ENCODE data around the gene MSRB3.

The MSRB3 gene

DNA sequence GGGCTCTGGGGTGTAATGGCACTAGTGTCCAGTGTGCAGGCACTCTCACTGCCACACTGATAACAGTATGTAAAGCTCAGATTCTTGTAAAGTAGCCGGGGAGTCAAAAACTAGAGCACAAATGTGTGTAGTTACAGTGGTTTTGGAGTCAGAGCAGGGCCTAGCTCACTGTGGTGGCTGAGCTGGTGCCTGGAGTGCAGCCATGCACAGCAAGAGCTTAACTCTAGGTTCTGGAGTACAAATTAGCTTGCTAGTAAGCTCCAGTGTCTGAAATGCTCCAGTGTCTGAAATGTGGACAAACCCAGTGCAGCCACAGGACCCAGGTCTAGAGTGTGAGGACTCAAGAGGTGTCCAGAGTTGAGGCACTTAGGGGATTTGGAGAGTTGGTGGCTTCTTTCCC lies 149.2 kb downstream of the MSRB3 start:
- H3K27me3 ChIP-seq (ENCODE audit: insufficient read depth, low read length, poor library complexity, severe bottlenecking), result no peaks in the 10 kb centered on the region
- no peak overlapping the region for H3K4me3 ChIP-seq (ENCODE audit: low read length, poor library complexity, severe bottlenecking)
- H3K4me1 ChIP-seq (ENCODE audit: insufficient read depth, low read length, poor library complexity, severe bottlenecking), result peaks cover 10% of the 10 kb centered on the region
- no peaks in the 10 kb centered on the region for H3K9me2 ChIP-seq (replicated peaks; ENCODE audit: low read depth, low read length)
- H3K36me3 ChIP-seq (ENCODE audit: insufficient read depth, low read length), result no peaks in the 10 kb centered on the region; the same call in 1 of the 2 replicates
- no peak overlapping the region for H2AFZ ChIP-seq (ENCODE audit: low read length)
- no peak for TF ChIP-seq EZH2phosphoT487 (IDR thresholded peaks at IDR 0.05; ENCODE audit: borderline replicate concordance)
- TF ChIP-seq, protein P1, sequence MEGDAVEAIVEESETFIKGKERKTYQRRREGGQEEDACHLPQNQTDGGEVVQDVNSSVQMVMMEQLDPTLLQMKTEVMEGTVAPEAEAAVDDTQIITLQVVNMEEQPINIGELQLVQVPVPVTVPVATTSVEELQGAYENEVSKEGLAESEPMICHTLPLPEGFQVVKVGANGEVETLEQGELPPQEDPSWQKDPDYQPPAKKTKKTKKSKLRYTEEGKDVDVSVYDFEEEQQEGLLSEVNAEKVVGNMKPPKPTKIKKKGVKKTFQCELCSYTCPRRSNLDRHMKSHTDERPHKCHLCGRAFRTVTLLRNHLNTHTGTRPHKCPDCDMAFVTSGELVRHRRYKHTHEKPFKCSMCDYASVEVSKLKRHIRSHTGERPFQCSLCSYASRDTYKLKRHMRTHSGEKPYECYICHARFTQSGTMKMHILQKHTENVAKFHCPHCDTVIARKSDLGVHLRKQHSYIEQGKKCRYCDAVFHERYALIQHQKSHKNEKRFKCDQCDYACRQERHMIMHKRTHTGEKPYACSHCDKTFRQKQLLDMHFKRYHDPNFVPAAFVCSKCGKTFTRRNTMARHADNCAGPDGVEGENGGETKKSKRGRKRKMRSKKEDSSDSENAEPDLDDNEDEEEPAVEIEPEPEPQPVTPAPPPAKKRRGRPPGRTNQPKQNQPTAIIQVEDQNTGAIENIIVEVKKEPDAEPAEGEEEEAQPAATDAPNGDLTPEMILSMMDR (conservative IDR thresholded peaks at IDR 0.05; ENCODE audit: low read length), result no peak
- no peaks in the 10 kb centered on the region for H4K20me1 ChIP-seq (ENCODE audit: insufficient read depth, low read length, poor library complexity, severe bottlenecking)
- peaks cover 11% of the 10 kb centered on the region for H3K9me3 ChIP-seq (ENCODE audit: insufficient read depth, low read depth, low read length)
- no peaks in the 10 kb centered on the region for H3F3A ChIP-seq (ENCODE audit: low read depth)
- no peak overlapping the region for H3K4me2 ChIP-seq (ENCODE audit: low read depth, low read length, poor library complexity, severe bottlenecking)
- H3K9ac ChIP-seq (ENCODE audit: low read depth, low read length, poor library complexity, severe bottlenecking), result no peak overlapping the region
- peaks cover 7% of the 10 kb centered on the region; the same call in 1 of the 2 replicates for H3K79me2 ChIP-seq (ENCODE audit: insufficient read depth, low read length)

DNA sequence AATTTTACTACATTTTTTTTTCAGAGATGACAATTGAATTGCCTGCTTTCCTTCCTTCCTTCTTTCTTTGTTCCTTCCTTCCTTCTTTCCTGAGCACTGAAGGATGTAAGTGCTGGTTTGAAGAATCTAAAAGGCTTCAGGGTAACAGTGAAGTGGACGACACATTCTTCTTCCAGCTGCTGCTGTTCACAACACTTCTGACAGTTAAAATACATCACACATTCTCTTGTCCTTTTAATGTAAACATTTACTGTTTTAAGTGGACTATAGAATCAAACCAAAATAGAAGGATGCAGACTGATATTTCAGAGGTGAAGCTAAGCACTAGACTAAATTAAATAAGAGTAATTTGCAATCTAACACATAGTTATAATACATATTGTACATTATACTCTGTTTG lies 151.5 kb downstream of the MSRB3 start:
- Histone ChIP-seq H3K36me3 (ENCODE audit: insufficient read depth, low read length) (no peaks in the 10 kb centered on the region), H3K4me1 (ENCODE audit: insufficient read depth, low read length, poor library complexity, severe bottlenecking) (peaks cover 10% of the 10 kb centered on the region), H3K4me3 (ENCODE audit: low read length, poor library complexity, severe bottlenecking) (no peak overlapping the region), H4K20me1 (ENCODE audit: insufficient read depth, low read length, poor library complexity, severe bottlenecking) (no peaks in the 10 kb centered on the region), H3K9me2 (replicated peaks; ENCODE audit: low read depth, low read length) (no peaks in the 10 kb centered on the region), H3K4me2 (ENCODE audit: low read depth, low read length, poor library complexity, severe bottlenecking) (no peak overlapping the region), H3K9me3 (ENCODE audit: insufficient read depth, low read depth, low read length) (peaks cover 7% of the 10 kb centered on the region; the same call in 1 of the 2 replicates), H2AFZ (ENCODE audit: low read length) (no peak overlapping the region), H3F3A (ENCODE audit: low read depth) (no peaks in the 10 kb centered on the region), H3K79me2 (ENCODE audit: insufficient read depth, low read length) (peaks cover 7% of the 10 kb centered on the region; the same call in 1 of the 2 replicates), H3K27me3 (ENCODE audit: insufficient read depth, low read length, poor library complexity, severe bottlenecking) (no peaks in the 10 kb centered on the region), H3K9ac (ENCODE audit: low read depth, low read length, poor library complexity, severe bottlenecking) (no peak overlapping the region)
- TF ChIP-seq, protein P1 (conservative IDR thresholded peaks at IDR 0.05; ENCODE audit: low read length), result no peak
- TF ChIP-seq EZH2phosphoT487 (IDR thresholded peaks at IDR 0.05; ENCODE audit: borderline replicate concordance), result no peak

DNA sequence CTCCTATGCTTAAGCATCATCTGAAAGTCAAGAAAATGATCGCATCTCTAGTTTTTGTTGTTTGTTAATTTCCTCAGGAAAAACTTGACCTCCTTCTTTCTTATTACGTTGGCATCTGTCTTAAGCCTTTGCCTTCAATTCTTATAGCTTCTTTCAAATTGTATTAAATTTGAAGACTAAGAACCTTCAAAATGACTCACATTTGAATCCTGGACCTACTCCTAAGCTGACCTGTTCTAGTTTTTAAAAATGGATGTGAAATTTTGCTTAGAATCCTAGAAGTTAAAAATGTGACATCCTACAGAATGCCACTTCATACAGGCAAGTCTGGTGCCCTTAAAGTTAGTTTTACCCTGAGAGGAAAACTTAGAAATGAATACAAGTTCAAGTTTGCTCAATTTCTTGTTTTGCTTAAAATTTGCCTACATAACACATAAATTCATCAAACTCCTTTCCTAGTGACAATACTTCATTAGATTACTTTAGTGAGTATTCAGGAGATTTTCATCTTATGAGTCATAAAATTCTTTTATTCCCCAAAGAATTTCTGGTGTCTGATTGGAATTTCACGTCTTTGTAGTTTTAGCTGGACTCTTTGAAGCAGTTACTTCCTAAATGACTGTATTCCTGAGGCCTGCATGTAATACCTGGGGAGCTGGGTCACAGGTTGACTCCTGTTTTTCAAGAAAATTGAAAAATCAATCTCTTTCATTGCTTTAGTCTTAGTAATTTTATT lies 152.3 kb downstream of the MSRB3 start:
- no peaks in the 10 kb centered on the region for H3K9me3 ChIP-seq (ENCODE audit: insufficient read depth, low read depth, low read length)
- no peaks in the 10 kb centered on the region for H3K27me3 ChIP-seq (ENCODE audit: insufficient read depth, low read length, poor library complexity, severe bottlenecking)
- no peaks in the 10 kb centered on the region for H3F3A ChIP-seq (ENCODE audit: low read depth)
- H3K79me2 ChIP-seq (ENCODE audit: insufficient read depth, low read length), result peaks cover 7% of the 10 kb centered on the region; the same call in 1 of the 2 replicates
- H3K4me2 ChIP-seq (ENCODE audit: low read depth, low read length, poor library complexity, severe bottlenecking), result no peak overlapping the region
- no peaks in the 10 kb centered on the region for H3K36me3 ChIP-seq (ENCODE audit: insufficient read depth, low read length)
- no peaks in the 10 kb centered on the region for H4K20me1 ChIP-seq (ENCODE audit: insufficient read depth, low read length, poor library complexity, severe bottlenecking)
- no peak overlapping the region for H3K9ac ChIP-seq (ENCODE audit: low read depth, low read length, poor library complexity, severe bottlenecking)
- peaks cover 10% of the 10 kb centered on the region for H3K4me1 ChIP-seq (ENCODE audit: insufficient read depth, low read length, poor library complexity, severe bottlenecking)
- no peak for TF ChIP-seq EZH2phosphoT487 (IDR thresholded peaks at IDR 0.05; ENCODE audit: borderline replicate concordance)
- TF ChIP-seq, protein P1 (conservative IDR thresholded peaks at IDR 0.05; ENCODE audit: low read length), result no peak
- H2AFZ ChIP-seq (ENCODE audit: low read length), result no peak overlapping the region
- H3K9me2 ChIP-seq (replicated peaks; ENCODE audit: low read depth, low read length), result no peaks in the 10 kb centered on the region
- no peak overlapping the region for H3K4me3 ChIP-seq (ENCODE audit: low read length, poor library complexity, severe bottlenecking)
